DMS79 treated with DMSO at 0.1 percent for 48 hours (cell line): Measurements from ENCODE around the gene UTP25.

Experiments
- DNase-seq: peaks from one replicate; lab custom pipeline; 2025; lab: John Stamatoyannopoulos, UW

The UTP25 gene

DNA sequence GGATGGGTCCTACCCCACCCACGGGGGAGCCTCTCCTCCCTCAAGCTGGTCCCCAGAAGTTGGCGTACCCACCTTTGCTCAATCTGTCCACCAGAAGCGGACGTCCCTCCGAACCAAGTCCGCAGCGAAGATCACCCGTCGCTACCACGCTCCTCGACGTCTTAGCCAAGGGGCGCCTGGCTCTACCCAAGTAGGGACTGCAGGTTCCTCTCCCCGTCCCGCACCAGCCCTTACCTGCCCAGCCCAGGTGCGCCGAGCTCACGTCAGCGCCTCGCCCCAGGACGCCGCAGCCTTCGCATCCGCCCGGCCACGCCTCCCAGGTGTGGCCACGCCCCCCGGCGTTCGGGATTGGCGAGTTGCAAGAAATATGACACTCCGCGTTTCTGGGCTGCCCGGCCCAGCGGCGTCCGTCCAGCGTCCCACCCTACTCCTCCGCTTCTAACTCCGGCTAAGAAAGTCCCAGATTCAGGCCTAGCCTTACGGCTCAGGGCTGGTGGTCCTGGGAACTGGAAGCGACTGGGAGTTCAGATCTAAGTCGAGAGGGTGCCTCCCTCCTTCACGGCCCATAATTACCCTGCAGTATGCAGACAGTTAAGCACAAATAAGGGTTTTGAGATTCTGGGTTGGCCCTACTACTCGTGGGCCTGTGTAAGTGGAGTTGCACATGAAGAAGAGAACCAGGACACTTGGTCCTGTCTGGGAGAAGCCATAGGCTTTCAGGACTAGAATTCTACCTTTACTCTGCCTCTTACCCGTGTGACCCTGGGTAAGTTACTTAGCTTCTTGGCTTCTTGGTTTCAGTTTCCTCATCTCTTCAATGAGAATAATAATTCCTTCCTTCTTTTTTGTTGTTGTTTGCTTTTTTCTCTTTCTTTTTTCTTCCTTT lies 21.7 kb upstream of the UTP25 start, which contains the start of gene IRF6:
TSS of gene IRF6 (minus strand) at position 268 of the 886 bp plus-strand sequence. CDS start 4,729 bp downstream, outside the sequence.
- peak; percentile 94 for DNase-seq

GRCh38 chr1:209807509-209807908 lies 20.3 kb upstream of the UTP25 start:
- DNase-seq: no peak

- DNase-seq: peak; percentile 92
These were observed 19.7 kb upstream of the UTP25 start for GRCh38 chr1:209808059-209808581.

- no peak for DNase-seq
These were observed 18.2 kb upstream of the UTP25 start for GRCh38 chr1:209809611-209810010.

GRCh38 chr1:209810783-209811182 lies 17.0 kb upstream of the UTP25 start:
- DNase-seq: no peak

- no peak for DNase-seq
These were observed 13.9 kb upstream of the UTP25 start for GRCh38 chr1:209813902-209814301.

GRCh38 chr1:209815490-209815889 lies 12.3 kb upstream of the UTP25 start:
- no peak for DNase-seq

DNA sequence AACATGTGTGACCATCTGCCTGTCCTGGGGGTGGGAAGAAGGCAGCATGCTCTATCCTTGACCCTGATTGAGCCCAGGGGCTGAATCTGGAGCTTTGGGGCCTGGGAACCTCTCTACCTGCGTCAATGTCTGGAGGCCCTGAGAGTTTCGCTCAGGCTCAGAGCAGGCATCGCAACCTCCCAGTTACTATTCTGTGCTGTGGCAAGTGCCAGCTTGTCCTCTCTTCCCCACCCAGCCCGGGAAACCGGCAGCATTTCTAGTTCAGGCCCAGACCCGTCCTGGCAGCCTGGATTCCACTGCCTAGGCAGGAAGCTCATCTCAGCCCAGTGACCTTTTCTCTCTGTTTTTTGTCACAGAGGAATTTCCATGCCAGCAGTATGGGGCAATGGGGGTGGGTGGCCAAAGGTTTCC lies 11.8 kb upstream of the UTP25 start:
- peak; percentile 50 for DNase-seq

DNA sequence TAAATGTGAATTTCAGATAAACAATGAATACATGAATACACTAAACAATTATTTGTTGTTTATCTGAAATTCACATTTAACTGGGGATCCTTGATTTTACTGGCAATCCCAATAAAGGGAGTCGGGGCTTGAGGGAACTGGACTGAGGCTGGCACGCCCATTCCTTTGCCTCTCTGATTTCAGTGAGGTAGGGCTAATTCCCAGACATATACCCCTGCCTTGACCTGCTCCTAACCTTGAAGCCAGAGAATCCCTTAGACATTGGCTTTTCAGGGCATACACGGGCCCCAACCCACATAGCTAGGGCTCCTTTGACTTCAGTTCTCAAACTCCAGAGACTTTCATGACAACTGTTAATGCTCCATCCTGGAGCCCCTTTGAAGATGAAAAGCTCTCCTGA lies 10.8 kb upstream of the UTP25 start:
- no peak for DNase-seq

DNA sequence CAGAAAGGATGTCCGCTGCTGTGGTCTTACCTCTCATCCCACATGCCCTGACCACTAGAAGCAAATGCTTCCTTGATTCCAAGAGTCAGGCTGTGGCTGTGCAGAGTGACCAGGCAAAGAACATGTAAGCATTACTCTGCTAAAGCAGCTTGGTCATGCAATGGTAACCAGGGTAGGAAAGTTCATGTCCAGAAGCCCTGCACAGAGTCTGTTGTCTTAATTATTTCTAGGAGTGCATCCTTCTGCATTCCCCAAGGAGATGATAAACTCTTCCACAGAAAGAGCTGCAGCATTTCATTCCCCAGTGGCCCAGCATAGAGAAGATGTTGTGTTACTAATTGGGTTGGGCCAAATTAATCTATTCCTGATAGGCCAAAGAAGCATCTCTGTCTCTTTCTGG lies 10.1 kb upstream of the UTP25 start:
- no peak for DNase-seq

- DNase-seq: no peak
These were observed 8.7 kb upstream of the UTP25 start for GRCh38 chr1:209819058-209819457.

DNA sequence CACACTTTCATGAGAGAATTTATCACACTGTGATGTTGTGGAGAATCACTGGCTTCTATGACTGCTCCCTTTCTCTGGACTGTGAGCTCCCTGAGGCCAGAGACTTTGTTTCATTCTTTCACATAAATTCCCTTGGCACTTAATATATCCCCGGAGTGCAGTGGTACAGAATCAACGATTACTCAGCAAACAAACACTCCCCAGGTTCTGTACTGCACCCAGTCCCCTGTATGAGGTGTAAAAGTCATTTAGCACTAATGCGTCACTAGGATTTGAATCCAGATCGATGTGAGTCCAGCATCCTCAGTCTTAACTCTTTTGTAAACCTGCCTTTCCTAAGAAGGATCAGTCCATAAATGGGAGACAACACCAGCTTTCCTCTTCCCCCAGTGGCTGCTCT lies 6.8 kb upstream of the UTP25 start:
- no peak for DNase-seq

- no peak for DNase-seq
These were observed 5.1 kb upstream of the UTP25 start for GRCh38 chr1:209822706-209823105.

- peak; percentile 66 for DNase-seq
These were observed 4.4 kb upstream of the UTP25 start for GRCh38 chr1:209823143-209824041.

GRCh38 chr1:209825591-209826434 lies 2.0 kb upstream of the UTP25 start:
- no peak for DNase-seq

GRCh38 chr1:209829716-209830115 lies 1.9 kb downstream of the UTP25 start:
- no peak for DNase-seq

DNA sequence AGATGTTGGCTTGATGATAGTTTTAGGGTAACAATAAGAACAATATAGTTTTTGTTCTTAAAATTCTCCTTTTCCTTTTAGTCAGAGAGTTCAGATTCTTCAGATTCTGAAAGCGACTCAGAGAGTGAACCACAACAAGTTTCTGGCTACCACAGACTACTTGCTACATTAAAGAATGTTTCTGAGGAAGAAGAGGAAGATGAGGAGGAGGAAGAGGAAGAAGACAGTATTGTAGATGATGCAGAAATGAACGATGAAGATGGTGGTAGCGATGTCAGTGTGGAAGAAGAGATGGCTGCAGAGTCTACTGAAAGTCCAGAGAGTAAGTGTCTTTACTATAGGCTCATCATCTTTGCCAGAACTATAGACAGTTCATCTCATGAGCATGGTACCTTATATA lies 3.0 kb downstream of the UTP25 start:
- DNase-seq: no peak

- DNase-seq: no peak
These were observed 3.8 kb downstream of the UTP25 start for GRCh38 chr1:209831615-209832014.

DNA sequence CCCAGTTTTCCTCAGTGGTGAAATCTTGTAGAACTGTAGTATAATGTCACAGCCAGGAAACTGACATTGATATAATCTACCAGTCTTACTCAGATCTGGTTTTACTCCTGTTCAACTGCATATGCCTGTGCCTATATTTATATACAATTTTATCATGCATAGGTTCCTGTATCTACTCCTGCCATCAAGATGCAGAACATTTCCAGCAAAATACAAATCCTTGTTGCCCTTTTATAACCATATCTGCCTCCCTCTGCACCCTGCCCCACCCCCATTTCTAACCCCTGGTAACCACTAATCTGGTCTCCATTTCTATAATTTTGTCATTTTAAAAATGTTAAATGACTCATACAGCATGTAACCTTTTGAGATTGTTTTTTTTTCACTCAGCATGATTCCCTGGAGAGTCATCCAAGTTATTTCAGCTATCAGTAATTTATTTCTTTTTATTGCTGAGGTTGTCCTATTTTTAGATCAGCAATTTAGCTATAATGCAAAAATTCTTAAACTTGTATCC lies 8.1 kb downstream of the UTP25 start:
- no peak for DNase-seq

DNA sequence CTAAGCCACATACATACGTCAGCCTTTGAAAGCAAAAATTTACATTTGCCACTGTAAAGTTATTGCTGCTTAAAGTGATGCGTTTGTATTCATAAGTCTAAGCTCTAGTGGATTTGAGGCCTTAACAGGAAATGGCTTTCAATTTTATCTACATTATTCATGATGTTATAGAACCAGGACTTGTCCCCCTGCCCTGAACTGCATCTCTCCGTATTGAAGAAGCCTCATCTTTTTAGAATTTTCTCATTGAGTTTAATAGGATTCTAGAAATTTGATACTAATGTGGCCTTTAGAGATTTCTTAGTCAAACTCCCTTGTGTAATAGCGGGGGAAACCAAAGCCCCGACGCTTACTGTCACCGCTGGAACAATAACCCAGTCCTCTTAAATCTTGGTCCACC lies 9.9 kb downstream of the UTP25 start:
- no peak for DNase-seq

- DNase-seq: no peak
These were observed 10.8 kb downstream of the UTP25 start for GRCh38 chr1:209838537-209838936.
